Smooth muscle cell (in vitro differentiated cells): ENCODE data around the gene ZRANB1. TPM values are rescaled to one million over a fixed set of nuclear protein-coding genes. Genes with fewer than 3 reads are reported as not detected.

Experiments used
- DNase-seq: peaks from one replicate; lab custom pipeline; 2025; ENCODE audit not compliant: unreplicated experiment; lab: John Stamatoyannopoulos, UW
- H2AFZ ChIP-seq: fragments of 200-600 bp; sonication (generic); 2 replicates; pipeline ENCODE4 v1.6.0; 2016; ENCODE audit warnings: antibody characterized with exemption, low read depth, mild to moderate bottlenecking
- H3F3A ChIP-seq: fragments of 200-600 bp; sonication (generic); 2 replicates; pipeline ENCODE4 v1.6.0; 2017; ENCODE audit warnings: antibody characterized with exemption, low read depth
- H3K27ac ChIP-seq: fragments of 200-600 bp; sonication (generic); 2 replicates; pipeline ENCODE4 v1.5.1; 2016; ENCODE audit warnings: low read depth, mild to moderate bottlenecking
- H3K27me3 ChIP-seq: fragments of 200-600 bp; sonication (generic); 2 replicates; pipeline ENCODE4 v1.6.1; 2016; ENCODE audit warnings: low read depth, mild to moderate bottlenecking
- H3K36me3 ChIP-seq: fragments of 200-600 bp; sonication (generic); 2 replicates; pipeline ENCODE4 v1.5.1; 2016; ENCODE audit warnings: low read depth
- H3K4me1 ChIP-seq: fragments of 200-600 bp; sonication (generic); 2 replicates; pipeline ENCODE4 v1.5.1; 2016; ENCODE audit warnings: low read depth
- H3K4me2 ChIP-seq: fragments of 200-600 bp; sonication (generic); 2 replicates; pipeline ENCODE4 v1.6.0; 2016; ENCODE audit warnings: mild to moderate bottlenecking
- H3K4me3 ChIP-seq: fragments of 200-600 bp; sonication (generic); 2 replicates; pipeline ENCODE4 v1.5.1; 2016; ENCODE audit warnings: mild to moderate bottlenecking
- H3K79me2 ChIP-seq: fragments of 200-600 bp; sonication (generic); 2 replicates; pipeline ENCODE4 v1.6.0; 2016; ENCODE audit warnings: low read depth, mild to moderate bottlenecking
- H3K9ac ChIP-seq: fragments of 200-600 bp; sonication (generic); 2 replicates; pipeline ENCODE4 v1.6.0; 2016; ENCODE audit warnings: low read depth
- H3K9me3 ChIP-seq: fragments of 200-600 bp; sonication (generic); replicated peaks from 2 replicates; pipeline ENCODE4 v1.5.1; 2016; ENCODE audit warnings: low read depth
- H4K20me1 ChIP-seq: fragments of 200-600 bp; sonication (generic); 2 replicates; pipeline ENCODE4 v1.6.0; 2016; ENCODE audit warnings: low read depth
- CTCF ChIP-seq: fragments of 200-600 bp; sonication (generic); IDR thresholded peaks from 2 replicates; pipeline ENCODE4 v1.5.1; 2017; ENCODE audit warnings: borderline replicate concordance, mild to moderate bottlenecking, antibody characterized with exemption; ENCODE audit not compliant: insufficient read depth, poor library complexity, severe bottlenecking
- WGBS: methylation state at CpG from one replicate; pipeline ENCODE4 v1.1.7; 2016; ENCODE audit warnings: low lambda C conversion rate; 5-methylcytosine and 5-hydroxymethylcytosine counted together
- polyA plus RNA-seq: library from polyadenylated mRNA; unstranded; fragments of >200 nt; fragmentation: Nextera tagmentation; extraction: Ambion mirVana; gene quantifications from 2 replicates; pipeline ENCODE4 v1.2.1, GENCODE V29; 2016
- total RNA-seq: library from RNA; depleted of rRNA; stranded (reverse); fragments of >200 nt; gene quantifications from 2 replicates; pipeline ENCODE4 v1.2.3, GENCODE V29; 2014

ZRANB1 gene
- total and polyA plus RNA-seq, 2 experiments from 2014 or later, result 7.5 to 24.1 TPM

GRCh38 chr10:124967255-124967654, 25.3 kb downstream of the ZRANB1 start:
- Histone ChIP-seq H2AFZ (no peak overlapping the region), H3K4me3 (no peak overlapping the region), H3K9ac (no peak overlapping the region), H3K36me3 (no peaks in the 10 kb centered on the region), H3K27me3 (no peaks in the 10 kb centered on the region), H3K27ac (no peak overlapping the region), H3K4me2 (no peak overlapping the region), H4K20me1 (peaks cover 97% of the 10 kb centered on the region), H3K9me3 (no peaks in the 10 kb centered on the region), H3F3A (no peaks in the 10 kb centered on the region), H3K4me1 (no peaks in the 10 kb centered on the region), H3K79me2 (peaks cover 77% of the 10 kb centered on the region)
- WGBS, result 89% methylated on average over 2 of the region's 2 CpGs
- DNase-seq, result no peak
- no peak for TF ChIP-seq CTCF

- no peaks in the 10 kb centered on the region for H3K27me3 ChIP-seq
- H3K36me3 ChIP-seq, result peaks cover 10% of the 10 kb centered on the region
- WGBS, result 55% methylated on average over 2 of the region's 2 CpGs
- no peaks in the 10 kb centered on the region for H3F3A ChIP-seq
- DNase-seq, result no peak
- no peak for TF ChIP-seq CTCF
- no peak overlapping the region for H3K4me2 ChIP-seq
- H3K27ac ChIP-seq, result peak overlapping the region; percentile 11
- no peaks in the 10 kb centered on the region for H3K9me3 ChIP-seq
- no peaks in the 10 kb centered on the region for H3K4me1 ChIP-seq
- H3K79me2 ChIP-seq, result peaks cover 58% of the 10 kb centered on the region
- no peak overlapping the region for H2AFZ ChIP-seq
- no peak overlapping the region for H3K4me3 ChIP-seq
- H3K9ac ChIP-seq, result no peak overlapping the region
- peaks cover 85% of the 10 kb centered on the region for H4K20me1 ChIP-seq
These were observed 29.4 kb downstream of the ZRANB1 start for GRCh38 chr10:124971276-124971675.

- Histone ChIP-seq H3K27me3 (no peaks in the 10 kb centered on the region), H3F3A (no peaks in the 10 kb centered on the region), H4K20me1 (peaks cover 85% of the 10 kb centered on the region), H2AFZ (no peak overlapping the region), H3K9ac (no peak overlapping the region), H3K4me1 (no peaks in the 10 kb centered on the region), H3K79me2 (peaks cover 47% of the 10 kb centered on the region), H3K4me2 (no peak overlapping the region), H3K27ac (no peak overlapping the region), H3K36me3 (peaks cover 10% of the 10 kb centered on the region), H3K4me3 (no peak overlapping the region), H3K9me3 (no peaks in the 10 kb centered on the region)
- 97% methylated on average over 7 of the region's 7 CpGs for WGBS
- TF ChIP-seq CTCF, result no peak
- no peak for DNase-seq
These were observed 30.7 kb downstream of the ZRANB1 start for GRCh38 chr10:124972637-124973036.

GRCh38 chr10:124974131-124974530, 32.2 kb downstream of the ZRANB1 start:
- Histone ChIP-seq H3K4me3 (no peak overlapping the region), H3K4me1 (no peaks in the 10 kb centered on the region), H3K27ac (no peak overlapping the region), H3K4me2 (no peak overlapping the region), H3K27me3 (no peaks in the 10 kb centered on the region), H3K79me2 (peaks cover 44% of the 10 kb centered on the region), H3K9me3 (no peaks in the 10 kb centered on the region), H3K9ac (no peak overlapping the region), H3K36me3 (peaks cover 10% of the 10 kb centered on the region), H4K20me1 (peaks cover 85% of the 10 kb centered on the region), H2AFZ (no peak overlapping the region), H3F3A (peaks cover 3% of the 10 kb centered on the region)
- TF ChIP-seq CTCF, result no peak
- WGBS, result 95% methylated on average over 5 of the region's 5 CpGs
- no peak for DNase-seq
